HG03108 (cell line): ENCODE measurements around the gene MOGAT1.

Experiments used
- ATAC-seq: cut with Tn5 transposase; IDR thresholded peaks from one replicate; pipeline ENCODE4 v1.9.1; 2021; ENCODE audit warnings: moderate library complexity; ENCODE audit not compliant: unreplicated experiment

The MOGAT1 gene, protein sequence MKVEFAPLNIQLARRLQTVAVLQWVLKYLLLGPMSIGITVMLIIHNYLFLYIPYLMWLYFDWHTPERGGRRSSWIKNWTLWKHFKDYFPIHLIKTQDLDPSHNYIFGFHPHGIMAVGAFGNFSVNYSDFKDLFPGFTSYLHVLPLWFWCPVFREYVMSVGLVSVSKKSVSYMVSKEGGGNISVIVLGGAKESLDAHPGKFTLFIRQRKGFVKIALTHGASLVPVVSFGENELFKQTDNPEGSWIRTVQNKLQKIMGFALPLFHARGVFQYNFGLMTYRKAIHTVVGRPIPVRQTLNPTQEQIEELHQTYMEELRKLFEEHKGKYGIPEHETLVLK

DNA sequence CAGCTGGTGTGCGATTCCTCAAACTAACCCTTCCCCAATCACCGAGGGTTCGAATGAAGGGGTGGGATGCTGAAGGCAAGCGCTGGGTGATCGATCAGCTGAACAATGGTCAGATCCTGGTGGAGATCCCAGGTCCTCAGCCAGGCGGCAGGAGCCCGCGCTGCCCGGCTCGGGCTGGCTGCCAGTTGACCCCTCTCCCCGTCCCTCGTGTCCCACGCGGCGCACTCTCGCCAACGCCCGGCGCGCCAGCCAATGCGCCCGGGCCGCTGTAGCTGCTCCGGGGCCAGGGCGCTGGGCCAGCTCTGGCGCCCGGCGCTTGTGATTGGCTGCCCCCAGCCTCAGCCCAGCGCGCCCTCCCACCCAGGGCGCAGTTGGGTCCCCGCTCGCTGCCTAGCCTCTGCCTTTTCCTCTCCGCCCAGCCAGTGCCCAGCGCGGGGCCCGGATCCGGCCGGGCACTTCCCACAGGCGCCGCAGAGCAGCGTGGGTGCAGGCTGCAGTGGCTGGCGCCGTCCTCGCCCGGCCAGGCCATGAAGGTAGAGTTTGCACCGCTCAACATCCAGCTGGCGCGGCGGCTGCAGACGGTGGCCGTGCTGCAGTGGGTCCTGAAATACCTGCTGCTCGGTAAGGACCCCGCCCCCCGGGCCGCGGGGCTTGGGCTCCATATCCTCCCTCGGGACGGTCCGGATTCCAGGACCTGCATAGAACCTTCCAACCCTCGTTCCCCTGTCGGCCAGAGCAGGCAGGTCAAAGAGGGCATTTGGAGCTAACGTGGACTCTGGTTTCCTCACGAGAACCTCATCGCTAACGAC lies at the start of gene MOGAT1:
MOGAT1 (plus strand) TSS at position 400 of the 809 bp plus-strand sequence; CDS start at position 528, 128 bp downstream.
- ATAC-seq: no peak

GRCh38 chr2:222621893-222622292 lies 49.6 kb upstream of the MOGAT1 start:
- ATAC-seq: no peak

DNA sequence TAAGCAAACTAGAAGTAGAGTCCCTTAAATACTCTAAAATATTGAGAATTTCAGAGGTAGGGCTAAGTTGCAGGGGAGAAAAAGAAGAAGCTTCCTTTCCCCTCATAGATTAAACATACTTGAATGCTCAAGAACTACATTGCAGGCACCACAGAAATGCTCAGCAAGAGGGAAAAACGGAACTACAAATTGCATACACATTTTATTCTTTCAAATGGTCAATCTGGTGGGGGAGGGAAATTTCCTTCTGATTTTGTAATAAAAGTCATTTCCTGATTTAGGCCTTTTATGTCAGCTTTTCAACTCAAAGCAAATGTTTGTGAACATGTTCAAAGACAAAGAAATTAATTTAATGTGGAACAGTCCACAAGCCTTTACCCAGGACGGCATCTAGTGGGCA lies 48.5 kb upstream of the MOGAT1 start:
- ATAC-seq: no peak

DNA sequence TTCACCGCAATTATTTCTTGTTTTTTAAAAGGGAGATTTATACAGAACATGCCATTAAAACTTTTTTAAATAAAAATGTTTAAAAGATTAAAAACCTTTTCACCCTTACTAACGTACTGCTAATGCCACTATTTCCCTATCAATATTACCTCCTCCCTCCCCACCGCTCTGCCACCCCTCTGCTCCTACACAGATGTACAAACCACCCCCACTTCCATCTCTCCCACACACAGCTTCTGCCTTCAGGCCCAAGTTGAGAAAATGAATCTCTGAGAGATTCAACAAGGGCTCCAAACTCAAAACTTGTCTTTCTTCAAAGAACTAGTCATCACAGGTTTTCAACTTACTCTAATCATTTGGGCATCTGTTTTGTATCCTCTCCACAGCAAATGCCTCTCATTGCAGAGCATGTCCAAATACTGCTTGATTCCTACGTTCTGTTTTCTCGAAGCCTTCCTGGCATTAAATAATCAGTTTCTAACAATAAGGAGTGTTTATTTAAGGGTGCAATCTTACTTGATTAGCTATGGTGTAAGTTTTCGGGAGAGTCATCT lies 47.6 kb upstream of the MOGAT1 start:
- ATAC-seq: no peak

- ATAC-seq: no peak
Measured at GRCh38 chr2:222627764-222628163, 43.7 kb upstream of the MOGAT1 start.

- no peak for ATAC-seq
Measured at GRCh38 chr2:222635295-222635694, 36.2 kb upstream of the MOGAT1 start.

DNA sequence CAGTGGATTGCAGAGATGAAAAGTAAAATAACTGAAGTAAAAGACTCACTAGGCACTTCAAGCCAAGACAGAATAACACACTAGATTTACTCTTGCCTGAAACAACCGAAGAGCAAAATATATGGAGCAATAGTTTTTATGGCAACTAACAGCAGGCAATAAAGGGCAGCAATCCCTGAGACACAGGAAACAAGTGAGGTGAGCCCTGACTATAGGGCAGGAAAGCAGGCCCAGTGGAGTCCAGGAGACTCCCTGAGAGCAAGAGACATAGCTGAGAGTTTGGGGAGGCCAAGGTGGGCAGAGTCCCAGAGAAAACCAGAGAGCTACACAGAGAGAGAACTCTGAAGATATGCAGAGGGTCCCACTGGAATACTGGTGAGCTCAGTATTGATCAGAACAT lies 34.4 kb upstream of the MOGAT1 start:
- no peak for ATAC-seq

DNA sequence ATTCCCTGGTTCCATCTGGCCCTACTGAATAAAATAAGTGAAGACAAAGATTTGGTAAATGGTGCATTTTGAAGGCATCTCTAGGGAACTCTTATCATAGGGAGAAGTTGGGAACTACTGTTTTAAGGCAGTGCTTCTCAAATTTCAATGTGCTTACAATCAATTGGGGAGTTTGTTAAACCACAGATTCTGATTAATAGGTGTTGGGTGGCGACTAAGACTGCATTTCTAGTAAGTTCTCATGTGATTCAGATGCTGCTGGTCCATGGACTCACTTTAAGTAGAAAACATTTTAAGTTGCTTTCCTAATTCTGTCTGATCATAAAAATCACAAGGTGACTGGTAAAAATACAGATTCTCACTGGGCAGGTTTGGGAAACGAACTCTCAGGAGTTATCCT lies 30.1 kb upstream of the MOGAT1 start:
- ATAC-seq: no peak

DNA sequence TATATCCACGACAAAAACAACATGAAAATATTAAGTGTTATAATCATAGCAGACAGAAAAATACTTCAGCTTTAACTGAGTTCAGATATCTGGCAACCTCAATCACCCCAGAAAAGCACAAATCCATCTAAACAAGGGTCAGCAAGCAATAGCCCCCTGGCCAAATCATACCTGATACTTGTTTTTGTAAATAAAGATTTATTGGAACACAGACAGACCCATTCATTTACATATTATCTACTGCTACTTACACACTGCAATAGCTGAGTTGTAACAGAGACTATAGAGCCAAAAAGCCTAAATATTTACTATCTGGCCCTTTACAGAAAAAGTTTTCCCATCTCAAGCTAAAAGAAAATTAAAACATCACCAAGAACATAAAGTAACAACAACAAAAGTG lies 28.3 kb upstream of the MOGAT1 start:
- ATAC-seq: no peak

GRCh38 chr2:222646008-222646407 lies 25.4 kb upstream of the MOGAT1 start:
- ATAC-seq: no peak

GRCh38 chr2:222649801-222650200 lies 21.7 kb upstream of the MOGAT1 start:
- ATAC-seq: no peak

GRCh38 chr2:222651718-222652418 lies 19.6 kb upstream of the MOGAT1 start:
- no peak for ATAC-seq

GRCh38 chr2:222652491-222653255 lies 18.8 kb upstream of the MOGAT1 start:
- ATAC-seq: no peak

DNA sequence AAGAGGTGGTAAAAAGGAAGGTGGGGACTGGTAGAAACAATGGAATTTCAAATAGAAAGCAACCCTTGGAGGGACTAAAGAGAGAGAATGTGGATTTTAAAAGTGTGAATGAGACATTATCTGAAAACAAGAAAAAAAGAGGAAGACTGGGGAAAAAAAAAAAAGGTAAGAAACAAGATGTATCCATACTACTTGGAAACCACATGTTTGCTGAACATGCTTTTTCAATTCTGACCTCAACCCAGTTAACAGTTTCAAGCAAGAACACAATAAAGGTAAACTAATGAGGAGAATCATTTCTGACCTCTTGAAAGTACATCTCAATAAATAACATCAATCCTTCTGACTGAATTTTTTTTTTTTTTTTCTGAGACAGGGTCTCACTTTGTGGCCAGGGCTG lies 18.2 kb upstream of the MOGAT1 start:
- no peak for ATAC-seq

DNA sequence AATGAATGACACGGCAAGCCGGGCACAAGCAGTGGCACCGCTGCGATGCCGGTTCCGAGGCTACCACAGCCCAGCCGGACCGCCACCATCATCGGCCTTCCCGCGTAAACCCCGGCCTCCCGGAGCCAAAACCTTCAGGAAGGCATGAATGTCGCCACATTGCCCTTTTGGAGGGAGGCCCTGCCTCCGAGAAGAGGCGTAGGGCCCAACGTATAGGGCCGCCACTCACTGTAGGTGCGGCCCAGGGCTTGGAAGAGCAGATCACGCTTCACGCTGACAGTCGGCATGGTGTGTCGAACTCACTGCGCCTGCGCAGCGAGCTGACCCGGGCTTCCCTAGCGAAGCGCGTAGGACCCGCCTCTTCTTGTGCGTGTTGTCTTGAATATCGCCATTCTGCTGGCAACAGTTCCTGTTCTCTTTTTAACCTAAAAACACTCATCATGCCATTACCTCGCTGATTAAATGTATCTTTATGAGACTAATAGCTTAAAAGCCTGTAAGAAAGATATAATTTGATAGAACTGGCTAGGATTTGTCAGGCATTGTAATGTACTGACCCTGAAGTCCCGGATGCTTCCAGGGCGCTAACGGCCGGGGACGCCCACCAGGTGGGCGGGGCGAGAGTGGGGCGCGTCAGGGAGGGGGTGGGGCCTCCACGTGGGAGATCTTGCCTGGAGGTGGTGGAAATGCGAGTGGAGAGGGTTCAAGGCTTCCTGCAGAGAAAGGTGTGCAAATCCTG lies 15.5 kb upstream of the MOGAT1 start, which contains the start of gene FARSB:
FARSB (minus strand) TSS at position 306 of the 739 bp plus-strand sequence; CDS start at position 287, 19 bp downstream.
- ATAC-seq: peak; percentile 91

DNA sequence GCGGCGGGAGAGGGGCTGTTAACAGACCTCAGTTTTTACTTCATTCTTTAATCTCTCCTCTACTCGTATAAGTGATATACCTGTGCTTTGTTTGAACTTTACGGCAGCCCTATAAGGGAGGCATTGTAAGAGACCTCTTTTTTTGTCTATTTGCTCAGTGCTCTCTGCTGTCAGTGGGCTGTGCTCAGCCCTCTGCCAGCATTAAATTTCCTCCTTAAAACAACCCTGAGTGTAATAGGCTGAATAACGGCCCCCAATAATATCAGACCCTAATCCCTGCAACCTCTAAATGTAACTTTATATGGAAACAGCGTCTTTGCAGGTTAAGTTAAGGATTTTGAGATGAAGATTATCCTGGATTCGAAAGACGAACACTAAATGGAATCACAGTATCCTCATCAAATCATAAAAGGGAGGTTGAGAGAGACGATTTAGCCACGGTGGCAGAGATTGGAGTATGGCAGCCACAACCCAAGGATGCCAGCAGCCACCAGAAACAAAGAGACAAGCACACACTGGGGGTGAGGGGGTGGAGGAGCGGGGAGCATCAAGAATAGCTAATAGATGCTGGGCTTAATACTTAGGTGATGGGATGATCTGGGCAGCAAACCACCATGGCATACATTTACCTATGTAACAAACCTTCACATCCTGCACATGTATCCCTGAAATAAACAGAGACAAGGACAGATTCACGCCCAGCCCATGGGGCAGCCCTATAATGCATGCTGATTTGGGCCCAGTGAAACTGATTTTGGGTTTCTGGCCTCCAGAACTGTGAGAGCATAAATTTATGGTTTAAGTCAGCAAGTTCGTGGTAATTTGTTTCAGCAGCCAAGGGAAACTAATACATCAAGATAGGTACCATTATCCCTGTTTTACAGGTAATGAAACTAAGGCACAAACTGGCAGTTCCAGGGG lies 14.7 kb upstream of the MOGAT1 start:
- peak; percentile 6 for ATAC-seq

DNA sequence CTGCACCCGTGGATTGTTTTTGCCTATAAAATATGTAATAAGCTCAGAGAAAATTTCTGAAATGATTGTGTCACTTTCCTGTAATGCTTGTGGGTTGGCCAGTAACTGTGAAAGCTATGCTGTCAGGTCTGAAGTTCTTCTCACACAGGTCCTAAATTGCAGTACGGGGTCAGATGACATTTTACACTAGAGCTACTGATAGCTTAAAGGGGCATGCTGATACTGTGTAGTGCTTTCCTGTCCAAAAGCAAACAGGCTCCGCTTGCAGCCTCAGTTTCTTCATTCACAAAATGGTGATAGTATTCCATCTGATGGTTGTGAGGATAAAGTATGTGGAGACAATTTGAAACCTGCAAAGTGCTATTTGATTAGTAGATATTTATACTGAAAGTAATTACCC lies 8.0 kb upstream of the MOGAT1 start:
- ATAC-seq: no peak

- ATAC-seq: no peak
Measured at GRCh38 chr2:222668494-222669154, 2.8 kb upstream of the MOGAT1 start.
